ENCODE data around the gene EPB41L5. TPM values are rescaled to one million over a fixed set of nuclear protein-coding genes. Genes with fewer than 3 reads are reported as not detected.

Gene EPB41L5
- total and polyA plus RNA-seq, 9 of the 15 experiments (the other 6 are each of a cell fraction or from before 2014, with no cell fraction given) = 2.3 to 14.1 (median 8.2) TPM

- in situ Hi-C loops (cut with MboI) (no loop called here), intact Hi-C loops (cut with micrococcal nuclease) (loop anchor here (2.0 to 10.0 kb wide), 4 partner anchors 162 to 310 kb away; no protein-coding TSS in a partner anchor)
- Histone ChIP-seq H3K4me3 (peak overlapping the region; percentile 84), H3K79me2 (ENCODE audit: control insufficient read depth, insufficient read depth, low read length) (peaks cover 12% of the 10 kb centered on the region; the same call in 1 of the 3 replicates), H3K27ac (ENCODE audit: extremely low read depth, low read depth, low read length) (no peak overlapping the region; the same call in 1 of the 3 replicates), H3K9ac (ENCODE audit: insufficient read depth in 1 of 2, low read depth in 2 of 2, low read length in 2 of 2) (peak overlapping the region in 1 of 2 experiments; percentile 70; a peak in 2 of 4 replicates), H3K36me3 (ENCODE audit: control insufficient read depth, insufficient read depth, low read length) (no peaks in the 10 kb centered on the region), H3K4me1 (replicated peaks in 1 of 2; ENCODE audit: control insufficient read depth in 2 of 2, insufficient read depth in 2 of 2, low read length in 2 of 2) (peaks cover 2 to 15% of the 10 kb centered on the region in 2 experiments; a peak in 3 of 5 replicates), H4K20me1 (replicated peaks; ENCODE audit: control insufficient read depth, insufficient read depth, low read length) (no peaks in the 10 kb centered on the region), H2AFZ (ENCODE audit: low read depth, low read length) (peak overlapping the region; percentile 83), H3K9me3 (replicated peaks; ENCODE audit: control insufficient read depth, insufficient read depth, low read depth, low read length) (no peaks in the 10 kb centered on the region), H3K9me1 (ENCODE audit: control insufficient read depth, insufficient read depth, low read length) (no peaks in the 10 kb centered on the region), H3K4me2 (ENCODE audit: insufficient read depth, low read length) (peak overlapping the region; percentile 81), H3K27me3 (ENCODE audit: control insufficient read depth in 2 of 2, insufficient read depth in 2 of 2, low read length in 2 of 2) (no peaks in the 10 kb centered on the region)
- WGBS (ENCODE audit: insufficient coverage, low coverage, missing lambda C conversion rate) = 35% methylated on average over 8 of the region's 8 CpGs
- DNase-seq (ENCODE audit: extremely low read depth in 1 of 4, low spot score in 3 of 4) (no peak), ATAC-seq (no peak), FAIRE-seq (no peak)
- TSS peak; percentile 50 for BruUV-seq (replicated peaks)
- ChIA-PET POLR2A (interaction anchor here (0.7 to 1.0 kb wide), 3 partner anchors 8 to 38 kb away, joined by 3 to 4 read pairs (median 4); no protein-coding TSS in a partner anchor), CTCF (ENCODE audit: low intra/inter-chr PET ratio) (no interaction called here)
- TF ChIP-seq MEIS2 (IDR thresholded peaks at IDR 0.05; ENCODE audit: partially characterized antibody) (no peak), CREM (IDR thresholded peaks at IDR 0.05; ENCODE audit: low read depth) (no peak), PKNOX1 (IDR thresholded peaks at IDR 0.05) (0 out of 2 replicates have a peak, but pooled peaks have one; percentile 45), SAP30 (IDR thresholded peaks at IDR 0.05; ENCODE audit: borderline replicate concordance, insufficient read depth, low read depth, low read length, poor library complexity, severe bottlenecking) (peak; percentile 22), ZNF253 (CRISPR knock-in tag; conservative IDR thresholded peaks at IDR 0.05) (no peak), ZNF146 (CRISPR knock-in tag; IDR thresholded peaks at IDR 0.05; ENCODE audit: unreplicated experiment) (no peak), KDM1A (IDR thresholded peaks at IDR 0.05) (0 out of 4 replicates have a peak, but pooled peaks of 1 of the 2 experiments have one; percentile 27), ELF4 (CRISPR knock-in tag; IDR thresholded peaks at IDR 0.05) (no peak), ZNF668 (CRISPR knock-in tag; IDR thresholded peaks at IDR 0.05) (no peak), ZKSCAN8 (CRISPR knock-in tag; IDR thresholded peaks at IDR 0.05) (no peak), ZNF75A (CRISPR knock-in tag; IDR thresholded peaks at IDR 0.05) (no peak), ZNF431 (CRISPR knock-in tag; IDR thresholded peaks at IDR 0.05) (no peak), LCOR (CRISPR knock-in tag; IDR thresholded peaks at IDR 0.05) (no peak)
- TF ChIP-seq, protein P1, sequence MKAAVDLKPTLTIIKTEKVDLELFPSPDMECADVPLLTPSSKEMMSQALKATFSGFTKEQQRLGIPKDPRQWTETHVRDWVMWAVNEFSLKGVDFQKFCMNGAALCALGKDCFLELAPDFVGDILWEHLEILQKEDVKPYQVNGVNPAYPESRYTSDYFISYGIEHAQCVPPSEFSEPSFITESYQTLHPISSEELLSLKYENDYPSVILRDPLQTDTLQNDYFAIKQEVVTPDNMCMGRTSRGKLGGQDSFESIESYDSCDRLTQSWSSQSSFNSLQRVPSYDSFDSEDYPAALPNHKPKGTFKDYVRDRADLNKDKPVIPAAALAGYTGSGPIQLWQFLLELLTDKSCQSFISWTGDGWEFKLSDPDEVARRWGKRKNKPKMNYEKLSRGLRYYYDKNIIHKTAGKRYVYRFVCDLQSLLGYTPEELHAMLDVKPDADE (conservative IDR thresholded peaks at IDR 0.05; ENCODE audit: control insufficient read depth, low read depth, low read length) = no peak
Observed at GRCh38 chr2:120012363-120012762, 514 bp upstream of the EPB41L5 start.
